CD14-positive monocyte (primary cell): ENCODE measurements around the gene HNMT. TPM values are rescaled to one million over a fixed set of nuclear protein-coding genes. Genes with fewer than 3 reads are reported as not detected.

Experiments
- DNase-seq, 3 donors: peaks; one replicate each; pipeline ENCODE4 v3.0.0-alpha.2; 2011 to 2022
- H2AFZ ChIP-seq: 2 replicates; pipeline ENCODE4 v1.6.0; 2012; ENCODE audit warnings: mild to moderate bottlenecking, low read depth, low read length, inconsistent platforms; ENCODE audit not compliant: insufficient read depth, poor library complexity, severe bottlenecking
- H3K27ac ChIP-seq, 2 donors: 1 replicate in 1 of 2; 2 replicates in 1 of 2; pipeline ENCODE4 v1.5.1; 2012 to 2013; ENCODE audit warnings: low read length in 2 of 2, control low read depth in 1 of 2, inconsistent platforms in 1 of 2, low read depth in 1 of 2, mild to moderate bottlenecking in 1 of 2
- H3K27me3 ChIP-seq, 2 donors: one replicate each; pipeline versions ENCODE4 v1.6.0 to v1.6.1; 2011 to 2013; ENCODE audit warnings: low read length in 2 of 2; ENCODE audit not compliant: control insufficient read depth in 2 of 2, insufficient read depth in 2 of 2
- H3K36me3 ChIP-seq, 2 donors: replicated peaks in 1 of 2; 1 replicate in 1 of 2; 2 replicates in 1 of 2; pipeline versions ENCODE4 v1.5.1 to v1.6.1; 2012 to 2013; ENCODE audit warnings: low read length in 2 of 2, control low read depth in 1 of 2, inconsistent platforms in 1 of 2, mild to moderate bottlenecking in 1 of 2; ENCODE audit not compliant: insufficient read depth in 2 of 2, control insufficient read depth in 1 of 2
- H3K4me1 ChIP-seq, 2 donors: 1 replicate in 1 of 2; 2 replicates in 1 of 2; pipeline versions ENCODE4 v1.5.1 to v1.6.1; 2012 to 2013; ENCODE audit warnings: low read length in 2 of 2, control low read depth in 1 of 2, inconsistent platforms in 1 of 2, mild to moderate bottlenecking in 1 of 2, moderate library complexity in 1 of 2; ENCODE audit not compliant: insufficient read depth in 2 of 2, control insufficient read depth in 1 of 2
- H3K4me2 ChIP-seq: replicated peaks from 2 replicates; pipeline ENCODE3; 2012; ENCODE audit warnings: low read length, moderate library complexity, mild to moderate bottlenecking; ENCODE audit not compliant: poor library complexity, severe bottlenecking; ENCODE audit errors: extremely low read depth
- H3K4me3 ChIP-seq, 3 experiments: fragments of 200-600 bp in 1 of 3; sonication (generic) in 1 of 3; replicated peaks in 1 of 3; 1 replicate in 2 of 3; 2 replicates in 1 of 3; pipeline ENCODE4 v1.5.1; 2011 to 2013; ENCODE audit warnings: low read length in 3 of 3, mild to moderate bottlenecking in 3 of 3, control low read depth in 2 of 3, low read depth in 2 of 3, inconsistent platforms in 1 of 3, moderate library complexity in 1 of 3
- H3K79me2 ChIP-seq: 2 replicates; pipeline ENCODE4 v1.6.0; 2012; ENCODE audit warnings: mild to moderate bottlenecking, control low read depth, inconsistent platforms, low read length, moderate library complexity; ENCODE audit not compliant: insufficient read depth
- H3K9ac ChIP-seq: 2 replicates; pipeline ENCODE4 v1.6.0; 2017; ENCODE audit warnings: low read length, mild to moderate bottlenecking; ENCODE audit not compliant: insufficient read depth, poor library complexity, severe bottlenecking
- H3K9me3 ChIP-seq, 2 donors: replicated peaks in 1 of 2; 1 replicate in 1 of 2; 2 replicates in 1 of 2; pipeline versions ENCODE4 v1.5.1 to v1.6.1; 2012 to 2013; ENCODE audit warnings: low read length in 2 of 2, control low read depth in 1 of 2; ENCODE audit not compliant: control insufficient read depth in 1 of 2, insufficient read depth in 1 of 2
- H4K20me1 ChIP-seq: 2 replicates; pipeline ENCODE4 v1.6.0; 2012; ENCODE audit warnings: mild to moderate bottlenecking, low read length, control low read depth, moderate library complexity; ENCODE audit not compliant: insufficient read depth
- H3K27ac Mint-ChIP-seq, 7 donors: one replicate each; pipeline ENCODE4 v1.8.0; 2020; ENCODE audit warnings: mild to moderate bottlenecking in 7 of 7, mixed read lengths in 7 of 7, moderate library complexity in 6 of 7, inconsistent platforms in 2 of 7
- H3K27me3 Mint-ChIP-seq, 3 donors: one replicate each; pipeline ENCODE4 v1.8.0; 2021 to 2022; ENCODE audit warnings: low read depth in 3 of 3, mild to moderate bottlenecking in 3 of 3, mixed read lengths in 3 of 3, moderate library complexity in 3 of 3, inconsistent platforms in 1 of 3
- H3K36me3 Mint-ChIP-seq, 2 donors: one replicate each; pipeline ENCODE4 v1.8.0; 2020; ENCODE audit warnings: mixed read lengths in 2 of 2, inconsistent platforms in 1 of 2, mild to moderate bottlenecking in 1 of 2
- H3K4me1 Mint-ChIP-seq: one replicate; pipeline ENCODE4 v1.8.0; 2020; ENCODE audit warnings: mild to moderate bottlenecking, mixed read lengths
- H3K4me3 Mint-ChIP-seq, 2 donors: one replicate each; pipeline ENCODE4 v1.8.0; 2020; ENCODE audit warnings: mild to moderate bottlenecking in 2 of 2, mixed read lengths in 2 of 2, moderate library complexity in 1 of 2
- H3K9me3 Mint-ChIP-seq, 7 donors: one replicate each; pipeline ENCODE4 v1.8.0; 2020 to 2022; ENCODE audit warnings: mixed read lengths in 7 of 7, mild to moderate bottlenecking in 6 of 7, moderate library complexity in 6 of 7, inconsistent platforms in 2 of 7
- WGBS: methylation state at CpG from one replicate; pipeline ENCODE4 v1.1.5; 2013; ENCODE audit warnings: missing lambda C conversion rate; ENCODE audit not compliant: insufficient coverage; 5-methylcytosine and 5-hydroxymethylcytosine counted together
- intact Hi-C, 2 donors: fragments of 100-400 bp; cut with micrococcal nuclease; formaldehyde crosslinking; loops; one replicate each; pipeline versions ENCODE4 v1.15.0 to v1.15.1; 2023
- polyA plus RNA-seq, 3 donors: library from polyadenylated mRNA; depleted of rRNA in 1 of 3; unstranded in 2 of 3; stranded (reverse) in 1 of 3; fragments of 300-500 nt in 2 of 3; fragments of >200 nt in 1 of 3; fragmentation: Illumina TruSeq in 2 of 3; gene quantifications; 1 replicate in 2 of 3; 2 replicates in 1 of 3; pipeline ENCODE4 v1.2.3, GENCODE V29; 2012 to 2021
- TF ChIP-seq, protein P1 (sequence below): fragments of 200-600 bp; IDR thresholded peaks from one replicate; pipeline ENCODE4 v1.8.0; 2022; ENCODE audit warnings: antibody characterized with exemption, mild to moderate bottlenecking

HNMT gene
- polyA plus RNA-seq, 3 donors, result 83.0 to 118 (median 109) TPM

DNA sequence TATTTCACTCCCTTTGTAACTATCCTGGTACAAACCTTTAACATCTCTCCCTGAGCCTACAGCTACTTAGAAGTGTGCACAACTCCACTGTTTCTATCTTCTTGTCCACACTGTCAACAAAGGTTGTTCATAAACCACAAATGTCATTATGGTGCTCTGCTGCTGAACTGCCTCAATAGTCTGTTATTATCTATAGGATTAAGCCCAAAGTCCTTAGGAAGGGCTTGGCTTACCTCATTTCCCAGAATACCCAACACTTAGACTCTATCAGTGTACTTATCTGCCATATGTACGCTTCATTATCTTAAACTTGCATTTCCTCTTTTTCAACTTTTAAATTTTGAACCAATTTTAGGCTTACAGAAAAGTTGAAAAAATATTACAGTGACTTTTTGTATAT is 94.2 kb downstream of the HNMT start:
- Mint-ChIP-seq H3K4me1 (no peaks in the 10 kb centered on the region), H3K4me3 (no peak overlapping the region), H3K9me3 (peaks cover 0 to 7% (median 4%) of the 10 kb centered on the region in 7 donors), H3K27ac (no peak overlapping the region), H3K36me3 (no peaks in the 10 kb centered on the region), H3K27me3 (peaks cover 0 to 1% (median 0%) of the 10 kb centered on the region in 3 donors)
- Histone ChIP-seq H3K27me3 (no peaks in the 10 kb centered on the region), H3K4me2 (no peak overlapping the region), H3K9me3 (no peaks in the 10 kb centered on the region), H3K9ac (no peak overlapping the region), H4K20me1 (no peaks in the 10 kb centered on the region), H2AFZ (no peak overlapping the region), H3K36me3 (no peaks in the 10 kb centered on the region), H3K79me2 (no peaks in the 10 kb centered on the region), H3K4me3 (no peak overlapping the region), H3K4me1 (peaks cover 6 to 8% of the 10 kb centered on the region in 2 donors), H3K27ac (no peak overlapping the region)
- TF ChIP-seq, protein P1, sequence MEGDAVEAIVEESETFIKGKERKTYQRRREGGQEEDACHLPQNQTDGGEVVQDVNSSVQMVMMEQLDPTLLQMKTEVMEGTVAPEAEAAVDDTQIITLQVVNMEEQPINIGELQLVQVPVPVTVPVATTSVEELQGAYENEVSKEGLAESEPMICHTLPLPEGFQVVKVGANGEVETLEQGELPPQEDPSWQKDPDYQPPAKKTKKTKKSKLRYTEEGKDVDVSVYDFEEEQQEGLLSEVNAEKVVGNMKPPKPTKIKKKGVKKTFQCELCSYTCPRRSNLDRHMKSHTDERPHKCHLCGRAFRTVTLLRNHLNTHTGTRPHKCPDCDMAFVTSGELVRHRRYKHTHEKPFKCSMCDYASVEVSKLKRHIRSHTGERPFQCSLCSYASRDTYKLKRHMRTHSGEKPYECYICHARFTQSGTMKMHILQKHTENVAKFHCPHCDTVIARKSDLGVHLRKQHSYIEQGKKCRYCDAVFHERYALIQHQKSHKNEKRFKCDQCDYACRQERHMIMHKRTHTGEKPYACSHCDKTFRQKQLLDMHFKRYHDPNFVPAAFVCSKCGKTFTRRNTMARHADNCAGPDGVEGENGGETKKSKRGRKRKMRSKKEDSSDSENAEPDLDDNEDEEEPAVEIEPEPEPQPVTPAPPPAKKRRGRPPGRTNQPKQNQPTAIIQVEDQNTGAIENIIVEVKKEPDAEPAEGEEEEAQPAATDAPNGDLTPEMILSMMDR, result no peak
- no peak for DNase-seq
- intact Hi-C loops, result no loop called here
- no CpG with 5 or more reads among the region's 1 CpG for WGBS

DNA sequence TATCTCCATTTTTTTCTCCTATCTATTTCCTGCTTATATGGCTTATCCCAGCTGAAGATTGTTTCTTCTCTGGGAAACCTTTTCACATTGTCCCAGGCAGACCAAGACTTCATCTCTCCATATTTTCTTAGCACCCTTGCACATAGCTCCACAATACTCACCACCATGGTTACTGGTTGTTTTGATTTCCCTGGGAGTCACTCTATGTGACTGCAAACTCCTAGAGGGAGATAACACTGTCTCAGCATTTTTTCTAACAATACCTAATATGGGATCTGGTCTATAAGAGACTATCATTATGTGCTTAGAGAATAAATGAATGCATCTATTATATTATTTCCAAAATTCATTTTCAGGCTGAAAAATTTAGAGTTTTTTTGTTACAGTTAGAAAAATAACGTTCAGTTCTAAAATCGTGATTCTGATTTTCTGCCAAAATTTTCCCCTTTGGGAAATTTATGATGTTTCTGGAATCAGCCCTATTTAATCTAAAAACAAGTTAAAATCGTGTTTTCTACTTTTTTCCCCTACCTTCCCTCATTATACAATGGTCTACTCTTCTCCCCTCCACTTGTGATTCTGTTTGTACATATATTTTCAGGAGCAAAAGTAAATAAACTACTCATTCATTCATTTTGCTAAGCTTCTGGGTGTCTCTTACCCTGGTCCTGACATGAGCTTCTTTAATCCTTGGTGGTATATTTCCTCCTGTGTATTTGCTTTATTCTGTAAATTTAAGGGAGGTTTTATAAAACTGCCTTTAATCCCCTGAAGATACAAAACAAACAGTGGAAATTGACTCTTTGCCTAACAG is 95.4 kb downstream of the HNMT start:
- Mint-ChIP-seq H3K36me3 (no peaks in the 10 kb centered on the region), H3K4me1 (no peaks in the 10 kb centered on the region), H3K27ac (no peak overlapping the region), H3K9me3 (peaks cover 0 to 7% (median 4%) of the 10 kb centered on the region in 7 donors), H3K4me3 (no peak overlapping the region), H3K27me3 (peaks cover 0 to 1% (median 0%) of the 10 kb centered on the region in 3 donors)
- Histone ChIP-seq H4K20me1 (no peaks in the 10 kb centered on the region), H3K4me3 (no peak overlapping the region), H3K9me3 (no peaks in the 10 kb centered on the region), H3K9ac (no peak overlapping the region), H3K4me2 (no peak overlapping the region), H3K36me3 (no peaks in the 10 kb centered on the region), H3K27me3 (no peaks in the 10 kb centered on the region), H3K79me2 (no peaks in the 10 kb centered on the region), H3K4me1 (peaks cover 6 to 8% of the 10 kb centered on the region in 2 donors), H3K27ac (no peak overlapping the region), H2AFZ (no peak overlapping the region)
- TF ChIP-seq, protein P1, result no peak
- DNase-seq, result no peak
- intact Hi-C loops, result no loop called here
- no CpG with 5 or more reads among the region's 3 CpGs for WGBS
